Measurements from ENCODE around the gene PDE11A. TPM values are rescaled to one million over a fixed set of nuclear protein-coding genes. Genes with fewer than 3 reads are reported as not detected.

Gene PDE11A
- total RNA-seq, 1 experiment from 2014 or later = 0.61 TPM

DNA sequence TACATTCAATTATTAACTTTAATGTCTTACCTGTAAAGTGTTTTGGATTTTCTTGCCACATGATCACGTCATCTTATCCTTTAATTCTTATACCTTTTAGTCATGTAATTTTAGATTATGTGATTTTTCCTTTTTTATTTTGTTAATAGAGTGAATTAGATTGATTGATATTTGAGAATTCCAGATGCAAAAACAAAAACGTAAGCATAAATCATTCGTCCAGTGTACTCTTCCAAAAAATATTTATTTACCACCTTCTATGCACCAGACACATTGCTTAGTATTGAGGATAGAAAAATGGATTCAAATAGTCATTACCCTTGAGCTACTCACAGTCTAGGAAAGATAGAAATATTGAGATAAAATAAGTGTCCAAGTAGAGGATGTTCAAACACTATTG is 249.6 kb downstream of the PDE11A start:
- DNase-seq (ENCODE audit: low read depth, low spot score) (no peak), ATAC-seq (no peak)
- no peaks in the 10 kb centered on the region for H3K9me3 ChIP-seq (ENCODE audit: control insufficient read depth in 1 of 2, insufficient read depth in 1 of 2, low read depth in 1 of 2, low read length in 2 of 2)
- H3K4me3 ChIP-seq (replicated peaks in 1 of 2; ENCODE audit: low read depth in 1 of 2, low read length in 2 of 2) = no peak overlapping the region
- no peaks in the 10 kb centered on the region for H3K4me1 ChIP-seq (ENCODE audit: control insufficient read depth in 1 of 2, insufficient read depth in 2 of 2, low read length in 2 of 2)
- no peak overlapping the region for H3K27ac ChIP-seq (ENCODE audit: low read depth, low read length)
- intact Hi-C loops (cut with micrococcal nuclease) = no loop called here
- no peaks in the 10 kb centered on the region for H3K9me2 ChIP-seq (ENCODE audit: insufficient read depth)
- no peak overlapping the region for H3K4me2 ChIP-seq (ENCODE audit: low read length)
- H3K79me2 ChIP-seq (ENCODE audit: insufficient read depth, low read length) = no peaks in the 10 kb centered on the region
- ChIA-PET RAD21 (ENCODE audit: low non-redundant PET in 1 of 2, low total read pairs in 2 of 2, uncharacterized antibody in 2 of 2, unreplicated experiment in 2 of 2) (no interaction called here), POLR2A (no interaction called here), CTCF (no interaction called here)
- no peak overlapping the region for H2AFZ ChIP-seq (ENCODE audit: low read depth, low read length, poor library complexity, severe bottlenecking)
- BruUV-seq (replicated peaks) = no TSS peak
- H3K9ac ChIP-seq (ENCODE audit: low read length) = no peak overlapping the region
- H3K36me3 ChIP-seq (ENCODE audit: control insufficient read depth in 1 of 2, insufficient read depth in 2 of 2, low read length in 2 of 2) = no peaks in the 10 kb centered on the region
- no peak for TF ChIP-seq JUND (IDR thresholded peaks at IDR 0.05)
- no peak for TF ChIP-seq RAD21 (IDR thresholded peaks at IDR 0.05; ENCODE audit: low read depth)
- no peak for TF ChIP-seq EZH2phosphoT487 (IDR thresholded peaks at IDR 0.05; ENCODE audit: borderline replicate concordance)
- TF ChIP-seq, protein P1, sequence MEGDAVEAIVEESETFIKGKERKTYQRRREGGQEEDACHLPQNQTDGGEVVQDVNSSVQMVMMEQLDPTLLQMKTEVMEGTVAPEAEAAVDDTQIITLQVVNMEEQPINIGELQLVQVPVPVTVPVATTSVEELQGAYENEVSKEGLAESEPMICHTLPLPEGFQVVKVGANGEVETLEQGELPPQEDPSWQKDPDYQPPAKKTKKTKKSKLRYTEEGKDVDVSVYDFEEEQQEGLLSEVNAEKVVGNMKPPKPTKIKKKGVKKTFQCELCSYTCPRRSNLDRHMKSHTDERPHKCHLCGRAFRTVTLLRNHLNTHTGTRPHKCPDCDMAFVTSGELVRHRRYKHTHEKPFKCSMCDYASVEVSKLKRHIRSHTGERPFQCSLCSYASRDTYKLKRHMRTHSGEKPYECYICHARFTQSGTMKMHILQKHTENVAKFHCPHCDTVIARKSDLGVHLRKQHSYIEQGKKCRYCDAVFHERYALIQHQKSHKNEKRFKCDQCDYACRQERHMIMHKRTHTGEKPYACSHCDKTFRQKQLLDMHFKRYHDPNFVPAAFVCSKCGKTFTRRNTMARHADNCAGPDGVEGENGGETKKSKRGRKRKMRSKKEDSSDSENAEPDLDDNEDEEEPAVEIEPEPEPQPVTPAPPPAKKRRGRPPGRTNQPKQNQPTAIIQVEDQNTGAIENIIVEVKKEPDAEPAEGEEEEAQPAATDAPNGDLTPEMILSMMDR (IDR thresholded peaks at IDR 0.05 in 2 of 3, conservative IDR thresholded peaks at IDR 0.05 in 1 of 3; ENCODE audit: borderline replicate concordance in 1 of 3, insufficient read depth in 1 of 3, low read depth in 2 of 3, low read length in 2 of 3) = no peak
- TF ChIP-seq POLR2AphosphoS5 (IDR thresholded peaks at IDR 0.05; ENCODE audit: low read depth, low read length) = no peak
- TF ChIP-seq, protein P2, sequence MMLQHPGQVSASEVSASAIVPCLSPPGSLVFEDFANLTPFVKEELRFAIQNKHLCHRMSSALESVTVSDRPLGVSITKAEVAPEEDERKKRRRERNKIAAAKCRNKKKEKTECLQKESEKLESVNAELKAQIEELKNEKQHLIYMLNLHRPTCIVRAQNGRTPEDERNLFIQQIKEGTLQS (IDR thresholded peaks at IDR 0.05) = no peak
- no peak for TF ChIP-seq POLR2A (IDR thresholded peaks at IDR 0.05; ENCODE audit: borderline replicate concordance, extremely low read depth, insufficient read depth, insufficient read length)
- TF ChIP-seq ZNF274 (IDR thresholded peaks at IDR 0.05; ENCODE audit: low read depth, low read length) = no peak
- TF ChIP-seq, protein P3, sequence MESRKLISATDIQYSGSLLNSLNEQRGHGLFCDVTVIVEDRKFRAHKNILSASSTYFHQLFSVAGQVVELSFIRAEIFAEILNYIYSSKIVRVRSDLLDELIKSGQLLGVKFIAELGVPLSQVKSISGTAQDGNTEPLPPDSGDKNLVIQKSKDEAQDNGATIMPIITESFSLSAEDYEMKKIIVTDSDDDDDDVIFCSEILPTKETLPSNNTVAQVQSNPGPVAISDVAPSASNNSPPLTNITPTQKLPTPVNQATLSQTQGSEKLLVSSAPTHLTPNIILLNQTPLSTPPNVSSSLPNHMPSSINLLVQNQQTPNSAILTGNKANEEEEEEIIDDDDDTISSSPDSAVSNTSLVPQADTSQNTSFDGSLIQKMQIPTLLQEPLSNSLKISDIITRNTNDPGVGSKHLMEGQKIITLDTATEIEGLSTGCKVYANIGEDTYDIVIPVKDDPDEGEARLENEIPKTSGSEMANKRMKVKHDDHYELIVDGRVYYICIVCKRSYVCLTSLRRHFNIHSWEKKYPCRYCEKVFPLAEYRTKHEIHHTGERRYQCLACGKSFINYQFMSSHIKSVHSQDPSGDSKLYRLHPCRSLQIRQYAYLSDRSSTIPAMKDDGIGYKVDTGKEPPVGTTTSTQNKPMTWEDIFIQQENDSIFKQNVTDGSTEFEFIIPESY (IDR thresholded peaks at IDR 0.05; ENCODE audit: extremely low read depth, insufficient replicate concordance, low read length) = no peak
- no peak for TF ChIP-seq TCF7L2 (IDR thresholded peaks at IDR 0.05; ENCODE audit: borderline replicate concordance, extremely low read depth, insufficient read depth, insufficient read length)
- no peak for TF ChIP-seq ELF1 (IDR thresholded peaks at IDR 0.05; ENCODE audit: borderline replicate concordance, low read depth)
- H3K27me3 ChIP-seq (ENCODE audit: insufficient read depth, low read length) = no peaks in the 10 kb centered on the region
- no peaks in the 10 kb centered on the region for H4K20me1 ChIP-seq (ENCODE audit: insufficient read depth)
